PC-3 (cell line): ENCODE measurements around the gene GLDC.

Experiments used
- EZH2 ChIP-seq: fragments of 300-600 bp; sonication (generic); IDR thresholded peaks from one replicate; pipeline ENCODE4 v1.6.1; 2017; ENCODE audit warnings: antibody characterized with exemption, mild to moderate bottlenecking, low read length; ENCODE audit not compliant: unreplicated experiment
- TF ChIP-seq, protein P1 (sequence below): fragments of 300-600 bp; sonication (generic); conservative IDR thresholded peaks from 2 replicates; pipeline ENCODE4 v1.5.1; 2017; ENCODE audit warnings: antibody characterized with exemption, low read depth, mild to moderate bottlenecking, low read length

DNA sequence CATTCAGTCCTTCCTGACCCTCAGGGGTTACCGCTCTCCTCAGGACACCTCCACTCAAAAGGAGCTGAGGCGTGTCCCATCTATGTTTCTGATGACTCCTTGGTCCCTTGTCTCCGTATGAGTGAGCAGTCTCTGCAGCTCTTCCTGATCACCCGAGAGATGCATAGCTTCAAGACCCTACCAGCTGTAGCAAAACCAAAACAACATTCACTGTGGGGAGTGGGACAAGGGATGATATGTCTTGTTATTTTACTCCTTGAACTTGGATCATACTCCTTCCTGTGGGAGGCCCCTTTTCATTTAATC, 14.4 kb downstream of the GLDC start:
- TF ChIP-seq, protein P1, sequence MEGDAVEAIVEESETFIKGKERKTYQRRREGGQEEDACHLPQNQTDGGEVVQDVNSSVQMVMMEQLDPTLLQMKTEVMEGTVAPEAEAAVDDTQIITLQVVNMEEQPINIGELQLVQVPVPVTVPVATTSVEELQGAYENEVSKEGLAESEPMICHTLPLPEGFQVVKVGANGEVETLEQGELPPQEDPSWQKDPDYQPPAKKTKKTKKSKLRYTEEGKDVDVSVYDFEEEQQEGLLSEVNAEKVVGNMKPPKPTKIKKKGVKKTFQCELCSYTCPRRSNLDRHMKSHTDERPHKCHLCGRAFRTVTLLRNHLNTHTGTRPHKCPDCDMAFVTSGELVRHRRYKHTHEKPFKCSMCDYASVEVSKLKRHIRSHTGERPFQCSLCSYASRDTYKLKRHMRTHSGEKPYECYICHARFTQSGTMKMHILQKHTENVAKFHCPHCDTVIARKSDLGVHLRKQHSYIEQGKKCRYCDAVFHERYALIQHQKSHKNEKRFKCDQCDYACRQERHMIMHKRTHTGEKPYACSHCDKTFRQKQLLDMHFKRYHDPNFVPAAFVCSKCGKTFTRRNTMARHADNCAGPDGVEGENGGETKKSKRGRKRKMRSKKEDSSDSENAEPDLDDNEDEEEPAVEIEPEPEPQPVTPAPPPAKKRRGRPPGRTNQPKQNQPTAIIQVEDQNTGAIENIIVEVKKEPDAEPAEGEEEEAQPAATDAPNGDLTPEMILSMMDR = no peak
- TF ChIP-seq EZH2 = no peak
